Daoy (cell line): Measurements from ENCODE around the gene DOLPP1. TPM values are rescaled to one million over a fixed set of nuclear protein-coding genes. Genes with fewer than 3 reads are reported as not detected.
"Not testable (repeated sequence)": the region's sequence is repeated elsewhere in the genome, so short reads cannot be mapped to it uniquely, and the experiment has no call there.

Experiments used
- DNase-seq: peaks from one replicate; pipeline ENCODE4 v3.0.0-alpha.2; 2015; ENCODE audit warnings: low read depth
- total RNA-seq: library from RNA; depleted of rRNA; stranded (reverse); fragments of >200 nt; shearing (Covaris generic); gene quantifications from 2 replicates; pipeline ENCODE4 v1.2.3, GENCODE V29; 2014; rRNA removed

DOLPP1 gene
- 18.1 and 19.5 TPM in 2 replicates for total RNA-seq

- DNase-seq: peak; percentile 96
These were observed at the start of gene DOLPP1 for GRCh38 chr9:129080601-129081387. Gene DOLPP1, plus strand, starts transcription at chr9:129081111. Its CDS starts 21 bp downstream, at chr9:129081132.

- no peak for DNase-seq
These were observed 49.4 kb upstream of the DOLPP1 start for GRCh38 chr9:129031514-129031913.

- no peak for DNase-seq
These were observed 48.3 kb upstream of the DOLPP1 start for GRCh38 chr9:129032541-129033159.

GRCh38 chr9:129033216-129033615 lies 47.7 kb upstream of the DOLPP1 start:
- no peak for DNase-seq

GRCh38 chr9:129035838-129036237 lies 45.1 kb upstream of the DOLPP1 start:
- DNase-seq: not testable (repeated sequence)

- DNase-seq: peak; percentile 100
These were observed 44.5 kb upstream of the DOLPP1 start, which contains the start of gene MIGA2 for GRCh38 chr9:129036241-129036922. Gene MIGA2, plus strand, starts transcription at chr9:129036626. Its CDS starts 3,969 bp downstream, at chr9:129040595.

- DNase-seq: no peak
These were observed 43.8 kb upstream of the DOLPP1 start for GRCh38 chr9:129036923-129037766.

- DNase-seq: no peak
These were observed 43.2 kb upstream of the DOLPP1 start for GRCh38 chr9:129037767-129038098.

GRCh38 chr9:129038109-129038852 lies 42.6 kb upstream of the DOLPP1 start:
- no peak for DNase-seq

- no peak for DNase-seq
These were observed 40.7 kb upstream of the DOLPP1 start for GRCh38 chr9:129040113-129040643.

GRCh38 chr9:129042016-129042415 lies 38.9 kb upstream of the DOLPP1 start:
- no peak for DNase-seq

- no peak for DNase-seq
These were observed 28.3 kb upstream of the DOLPP1 start for GRCh38 chr9:129052592-129052991.

- DNase-seq: no peak
These were observed 27.9 kb upstream of the DOLPP1 start for GRCh38 chr9:129053020-129053419.

GRCh38 chr9:129054163-129054851 lies 26.6 kb upstream of the DOLPP1 start:
- no peak for DNase-seq

GRCh38 chr9:129058965-129059795 lies 21.7 kb upstream of the DOLPP1 start:
- DNase-seq: peak; percentile 27

GRCh38 chr9:129059796-129060785 lies 20.8 kb upstream of the DOLPP1 start:
- DNase-seq: no peak

- no peak for DNase-seq
These were observed 19.9 kb upstream of the DOLPP1 start for GRCh38 chr9:129060991-129061390.

GRCh38 chr9:129063061-129063460 lies 17.9 kb upstream of the DOLPP1 start:
- DNase-seq: no peak
